ENCODE measurements around the gene HORMAD1. TPM values are rescaled to one million over a fixed set of nuclear protein-coding genes. Genes with fewer than 3 reads are reported as not detected.

HORMAD1 gene
- total RNA-seq, 1 donor from 2014 or later = not detected

GRCh38 chr1:150683914-150684313 is 36.8 kb downstream of the HORMAD1 start:
- no peaks in the 10 kb centered on the region for H3K4me1 Mint-ChIP-seq
- TF ChIP-seq CTCF (conservative IDR thresholded peaks at IDR 0.05) = no peak
- H3K9me3 Mint-ChIP-seq = no peaks in the 10 kb centered on the region
- DNase-seq (ENCODE audit: low read depth, low spot score) = no peak
- peaks cover 3% of the 10 kb centered on the region for H3K36me3 Mint-ChIP-seq (ENCODE audit: low read depth)
- H3K27ac Mint-ChIP-seq (ENCODE audit: unreplicated experiment) = no peak overlapping the region
- no peak overlapping the region for H3K4me3 Mint-ChIP-seq
- H3K27me3 Mint-ChIP-seq (ENCODE audit: low read depth) = no peaks in the 10 kb centered on the region

GRCh38 chr1:150678988-150679387 is 41.7 kb downstream of the HORMAD1 start:
- Mint-ChIP-seq H3K9me3 (no peaks in the 10 kb centered on the region), H3K36me3 (ENCODE audit: low read depth) (peaks cover 2% of the 10 kb centered on the region), H3K27me3 (ENCODE audit: low read depth) (no peaks in the 10 kb centered on the region), H3K4me3 (no peak overlapping the region), H3K27ac (ENCODE audit: unreplicated experiment) (no peak overlapping the region), H3K4me1 (no peaks in the 10 kb centered on the region)
- DNase-seq (ENCODE audit: low read depth, low spot score) = no peak
- TF ChIP-seq CTCF (conservative IDR thresholded peaks at IDR 0.05) = no peak

GRCh38 chr1:150674881-150675280 is 45.8 kb downstream of the HORMAD1 start:
- no peaks in the 10 kb centered on the region for H3K4me1 Mint-ChIP-seq
- H3K9me3 Mint-ChIP-seq = no peaks in the 10 kb centered on the region
- H3K27me3 Mint-ChIP-seq (ENCODE audit: low read depth) = no peaks in the 10 kb centered on the region
- no peak overlapping the region for H3K4me3 Mint-ChIP-seq
- no peak for DNase-seq (ENCODE audit: low read depth, low spot score)
- no peak overlapping the region for H3K27ac Mint-ChIP-seq (ENCODE audit: unreplicated experiment)
- no peak for TF ChIP-seq CTCF (conservative IDR thresholded peaks at IDR 0.05)
- peaks cover 2% of the 10 kb centered on the region for H3K36me3 Mint-ChIP-seq (ENCODE audit: low read depth)

- Mint-ChIP-seq H3K27ac (ENCODE audit: unreplicated experiment) (no peak overlapping the region), H3K4me1 (no peaks in the 10 kb centered on the region), H3K9me3 (no peaks in the 10 kb centered on the region), H3K27me3 (ENCODE audit: low read depth) (no peaks in the 10 kb centered on the region), H3K4me3 (no peak overlapping the region), H3K36me3 (ENCODE audit: low read depth) (peaks cover 6% of the 10 kb centered on the region)
- TF ChIP-seq CTCF (conservative IDR thresholded peaks at IDR 0.05) = no peak
- no peak for DNase-seq (ENCODE audit: low read depth, low spot score)
These were observed 57.4 kb downstream of the HORMAD1 start for GRCh38 chr1:150663321-150663720.

GRCh38 chr1:150662811-150663210 is 57.9 kb downstream of the HORMAD1 start:
- Mint-ChIP-seq H3K4me1 (no peaks in the 10 kb centered on the region), H3K36me3 (ENCODE audit: low read depth) (peaks cover 6% of the 10 kb centered on the region), H3K27ac (ENCODE audit: unreplicated experiment) (no peak overlapping the region), H3K9me3 (no peaks in the 10 kb centered on the region), H3K27me3 (ENCODE audit: low read depth) (no peaks in the 10 kb centered on the region), H3K4me3 (no peak overlapping the region)
- no peak for DNase-seq (ENCODE audit: low read depth, low spot score)
- TF ChIP-seq CTCF (conservative IDR thresholded peaks at IDR 0.05) = no peak

- no peaks in the 10 kb centered on the region for H3K9me3 Mint-ChIP-seq
- H3K27ac Mint-ChIP-seq (ENCODE audit: unreplicated experiment) = no peak overlapping the region
- DNase-seq (ENCODE audit: low read depth, low spot score) = no peak
- no peaks in the 10 kb centered on the region for H3K4me1 Mint-ChIP-seq
- peaks cover 6% of the 10 kb centered on the region for H3K36me3 Mint-ChIP-seq (ENCODE audit: low read depth)
- no peak overlapping the region for H3K4me3 Mint-ChIP-seq
- no peak for TF ChIP-seq CTCF (conservative IDR thresholded peaks at IDR 0.05)
- H3K27me3 Mint-ChIP-seq (ENCODE audit: low read depth) = no peaks in the 10 kb centered on the region
These were observed 59.5 kb downstream of the HORMAD1 start for GRCh38 chr1:150661156-150661555.

Data from neural crest cell (in vitro differentiated cells).